ENCODE results near the gene SUN2. TPM values are rescaled to one million over a fixed set of nuclear protein-coding genes. Genes with fewer than 3 reads are reported as not detected.

Gene SUN2
- total RNA-seq, 1 experiment from 2014 or later = 110 TPM

DNA sequence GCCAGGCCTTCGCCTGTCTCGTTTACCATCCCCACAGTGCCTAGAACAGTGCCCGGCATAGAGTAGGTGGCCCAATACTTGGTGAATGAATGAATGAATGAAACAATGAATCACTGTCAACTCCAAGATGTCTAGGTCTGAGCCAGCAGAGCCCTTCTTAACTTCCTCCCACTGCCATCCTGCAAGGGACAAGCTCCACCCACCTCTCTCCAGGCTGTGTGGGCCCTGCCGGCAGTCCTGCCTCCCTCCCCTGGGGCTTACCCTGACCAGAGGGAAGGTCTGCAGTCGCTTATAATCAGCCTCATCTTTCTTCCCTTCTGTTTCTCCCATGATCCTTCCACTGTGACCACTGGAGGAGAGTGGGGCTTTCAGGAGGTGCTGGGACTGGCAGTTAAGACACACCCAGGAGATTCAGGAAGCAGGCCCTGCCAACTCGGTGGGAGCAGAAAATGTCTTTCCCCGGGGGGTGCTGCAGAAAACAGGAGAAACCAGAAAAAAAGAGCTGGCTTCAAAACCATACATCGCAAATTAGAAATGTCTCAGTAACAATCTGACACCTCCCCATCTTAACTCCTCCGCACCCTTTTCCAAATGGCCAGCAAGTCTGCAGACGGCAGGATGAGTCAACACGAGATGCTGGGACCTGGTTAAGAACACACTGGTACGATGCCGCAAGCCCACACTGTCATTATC lies 26.8 kb upstream of the SUN2 start:
- no peak for DNase-seq (ENCODE audit: low read depth)
- in situ Hi-C loops (cut with HindIII; ENCODE audit: low pct_unique_long_range_greater_than_20kb, low sequenced_read_pairs) = no loop called here

DNA sequence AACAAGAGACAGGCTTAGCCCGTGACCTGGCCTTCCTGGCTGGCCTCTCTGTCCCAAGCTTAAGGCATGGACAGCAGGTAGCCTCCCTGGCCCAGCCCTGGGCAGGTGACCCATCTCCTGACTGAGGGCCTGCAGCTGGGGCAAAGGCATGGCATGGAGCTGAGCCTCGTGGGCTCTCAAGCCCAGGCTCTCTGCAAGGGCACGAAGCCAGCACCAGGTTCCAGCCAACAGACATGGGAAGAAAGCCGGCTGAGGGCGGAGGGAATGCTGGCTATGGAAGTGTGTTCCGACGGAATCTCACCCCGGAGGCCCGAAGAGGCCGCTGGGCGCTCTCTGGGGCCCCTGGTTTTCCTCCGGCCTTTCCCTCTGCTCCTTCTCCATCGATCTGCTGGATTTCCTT lies 25.2 kb upstream of the SUN2 start:
- in situ Hi-C loops (cut with HindIII; ENCODE audit: low pct_unique_long_range_greater_than_20kb, low sequenced_read_pairs) = no loop called here
- no peak for DNase-seq (ENCODE audit: low read depth)

- DNase-seq (ENCODE audit: low read depth) = no peak
- in situ Hi-C loops (cut with HindIII; ENCODE audit: low pct_unique_long_range_greater_than_20kb, low sequenced_read_pairs) = no loop called here
Measured at GRCh38 chr22:38777087-38777671, 21.4 kb upstream of the SUN2 start.

- in situ Hi-C loops (cut with HindIII; ENCODE audit: low pct_unique_long_range_greater_than_20kb, low sequenced_read_pairs) = no loop called here
- DNase-seq (ENCODE audit: low read depth) = no peak
Measured at GRCh38 chr22:38776086-38776485, 20.3 kb upstream of the SUN2 start.

DNA sequence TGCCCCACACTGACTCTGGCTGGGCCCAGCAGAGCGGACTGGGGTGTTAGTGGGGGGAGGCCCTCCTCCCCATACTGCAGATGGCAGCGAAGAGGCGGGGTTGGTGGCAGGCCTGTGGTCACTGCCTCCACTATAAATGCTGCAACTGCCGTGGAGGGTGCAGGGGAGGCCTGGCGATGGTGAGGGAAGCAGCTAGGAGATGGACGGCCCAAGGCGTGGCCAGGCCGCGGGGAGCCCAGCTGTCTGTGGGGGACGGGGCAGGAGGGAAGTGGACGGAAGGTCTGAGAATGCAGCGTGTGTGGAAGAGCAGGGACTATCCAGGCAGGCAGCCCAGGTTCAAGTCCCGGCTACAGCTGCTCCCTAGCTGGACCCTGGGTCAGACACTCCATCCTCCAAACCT lies 19.9 kb upstream of the SUN2 start:
- in situ Hi-C loops (cut with HindIII; ENCODE audit: low pct_unique_long_range_greater_than_20kb, low sequenced_read_pairs) = no loop called here
- no peak for DNase-seq (ENCODE audit: low read depth)

DNA sequence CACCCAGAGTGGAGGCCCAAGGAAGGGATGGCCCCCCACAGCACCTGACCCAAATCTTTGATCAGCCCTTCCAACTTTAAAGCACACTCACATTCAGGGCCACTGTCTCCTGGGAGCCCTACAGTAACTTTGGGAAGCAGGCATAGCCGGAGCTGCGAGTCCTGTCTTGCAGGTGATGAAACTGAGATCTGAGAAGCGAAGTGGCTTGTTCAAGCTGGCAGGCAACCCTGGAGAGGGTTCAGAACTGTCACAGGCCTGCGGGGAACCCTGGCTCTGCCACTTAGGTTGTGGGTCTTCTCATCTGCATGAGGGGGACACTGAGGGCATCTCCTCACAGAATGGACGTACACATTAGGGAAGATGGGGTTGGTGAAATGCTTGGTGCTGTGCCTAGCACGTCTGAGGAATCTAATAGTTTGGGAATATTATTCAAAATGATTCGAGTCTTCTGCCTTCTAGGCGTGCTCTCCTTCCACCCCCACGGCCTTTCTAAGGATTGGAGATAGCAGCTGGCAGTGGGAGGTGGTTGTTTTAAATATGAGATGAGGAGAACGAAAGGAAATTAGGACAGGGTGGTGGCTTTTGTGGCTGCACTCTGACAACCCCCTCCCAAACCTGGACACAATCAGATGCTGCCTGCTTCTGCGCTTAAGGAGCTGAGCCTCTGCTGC lies 18.8 kb upstream of the SUN2 start:
- DNase-seq (ENCODE audit: low read depth) = no peak
- in situ Hi-C loops (cut with HindIII; ENCODE audit: low pct_unique_long_range_greater_than_20kb, low sequenced_read_pairs) = no loop called here

DNA sequence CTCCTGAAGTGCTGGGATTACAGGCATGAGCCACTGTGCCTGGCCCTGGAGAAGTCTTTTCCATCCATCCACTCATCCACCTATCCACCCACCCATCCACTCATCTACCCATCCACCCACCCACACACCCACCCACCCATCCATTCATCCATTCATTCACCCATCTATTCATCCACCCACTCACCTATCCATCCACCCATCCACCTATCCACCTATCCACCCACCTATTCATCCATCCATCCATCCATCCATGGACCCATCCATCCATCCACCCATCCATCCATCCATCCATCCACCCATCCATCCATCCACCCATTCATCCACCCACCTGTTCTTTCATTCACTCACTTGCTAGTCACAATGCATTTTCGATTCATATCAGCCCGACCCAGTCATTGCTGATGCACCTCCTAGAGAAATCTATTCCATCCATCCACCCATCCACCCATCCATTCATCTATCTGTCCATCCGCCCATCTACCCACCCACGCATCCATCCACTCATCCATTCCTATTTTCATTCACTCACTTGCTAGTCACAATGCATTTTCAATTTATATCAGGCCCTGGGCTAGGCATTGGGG lies 17.7 kb upstream of the SUN2 start:
- DNase-seq (ENCODE audit: low read depth) = no peak
- in situ Hi-C loops (cut with HindIII; ENCODE audit: low pct_unique_long_range_greater_than_20kb, low sequenced_read_pairs) = no loop called here

GRCh38 chr22:38772623-38772873 lies 16.8 kb upstream of the SUN2 start:
- in situ Hi-C loops (cut with HindIII; ENCODE audit: low pct_unique_long_range_greater_than_20kb, low sequenced_read_pairs) = no loop called here
- no peak for DNase-seq (ENCODE audit: low read depth)

GRCh38 chr22:38770257-38770949 lies 14.6 kb upstream of the SUN2 start:
- in situ Hi-C loops (cut with HindIII; ENCODE audit: low pct_unique_long_range_greater_than_20kb, low sequenced_read_pairs) = no loop called here
- DNase-seq (ENCODE audit: low read depth) = no peak

- in situ Hi-C loops (cut with HindIII; ENCODE audit: low pct_unique_long_range_greater_than_20kb, low sequenced_read_pairs) = no loop called here
- DNase-seq (ENCODE audit: low read depth) = no peak
Measured at GRCh38 chr22:38768036-38768435, 12.2 kb upstream of the SUN2 start.

DNA sequence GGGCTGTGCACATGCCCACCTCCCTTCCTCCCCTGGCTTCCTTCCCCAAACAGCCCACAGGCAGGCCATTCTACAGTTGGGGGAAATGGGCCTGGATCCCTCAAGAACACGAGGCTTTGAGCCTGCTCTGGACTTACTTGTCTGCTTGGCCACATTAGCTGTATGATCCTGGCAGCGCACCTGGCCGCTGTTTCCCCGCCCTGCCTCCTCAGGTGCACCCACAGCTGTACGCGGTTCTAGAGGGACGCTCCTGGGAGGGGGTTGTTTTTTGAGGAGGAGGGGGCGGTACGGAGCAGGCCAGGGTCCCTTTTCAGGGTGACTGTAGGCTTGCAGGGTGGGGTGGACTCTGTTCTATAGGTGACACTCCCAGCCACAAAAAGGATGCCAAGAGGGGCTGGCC lies 11.5 kb upstream of the SUN2 start:
- no peak for DNase-seq (ENCODE audit: low read depth)
- in situ Hi-C loops (cut with HindIII; ENCODE audit: low pct_unique_long_range_greater_than_20kb, low sequenced_read_pairs) = no loop called here

DNA sequence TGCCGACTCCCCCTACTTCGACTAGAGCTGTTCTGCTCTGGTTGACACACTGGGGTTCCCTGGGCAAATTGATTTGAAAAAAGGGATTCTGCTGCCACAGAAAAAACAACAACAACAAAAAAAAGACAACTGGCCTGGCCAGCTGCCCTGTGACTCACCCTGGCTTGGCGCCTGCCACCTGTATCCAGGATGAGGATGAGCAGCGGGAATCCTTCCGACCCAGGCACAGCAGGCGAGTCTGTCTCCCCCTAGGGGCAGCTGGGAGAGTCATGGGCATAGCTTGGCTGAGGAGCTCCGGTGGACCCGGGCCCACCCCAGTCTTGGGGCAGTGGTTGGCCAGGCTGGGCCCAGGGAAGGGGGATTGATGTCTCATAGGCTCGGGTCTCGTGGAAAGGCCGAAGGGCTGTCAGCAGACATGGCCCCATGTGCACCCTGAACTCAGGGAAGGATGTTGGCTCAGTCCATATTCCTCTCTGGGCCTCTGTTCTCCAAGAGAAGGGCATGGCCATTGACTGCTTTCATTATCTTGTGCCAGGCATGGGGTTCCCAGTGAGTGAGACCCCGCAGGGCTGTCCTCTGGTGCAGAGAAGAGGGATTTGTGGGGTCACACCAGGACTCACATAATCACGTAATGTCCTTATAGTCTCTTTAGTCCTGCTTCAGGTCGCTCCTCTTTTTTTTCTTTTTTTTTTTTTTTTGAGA lies 10.4 kb upstream of the SUN2 start:
- in situ Hi-C loops (cut with HindIII; ENCODE audit: low pct_unique_long_range_greater_than_20kb, low sequenced_read_pairs) = no loop called here
- peak; percentile 74 for DNase-seq (ENCODE audit: low read depth)

DNA sequence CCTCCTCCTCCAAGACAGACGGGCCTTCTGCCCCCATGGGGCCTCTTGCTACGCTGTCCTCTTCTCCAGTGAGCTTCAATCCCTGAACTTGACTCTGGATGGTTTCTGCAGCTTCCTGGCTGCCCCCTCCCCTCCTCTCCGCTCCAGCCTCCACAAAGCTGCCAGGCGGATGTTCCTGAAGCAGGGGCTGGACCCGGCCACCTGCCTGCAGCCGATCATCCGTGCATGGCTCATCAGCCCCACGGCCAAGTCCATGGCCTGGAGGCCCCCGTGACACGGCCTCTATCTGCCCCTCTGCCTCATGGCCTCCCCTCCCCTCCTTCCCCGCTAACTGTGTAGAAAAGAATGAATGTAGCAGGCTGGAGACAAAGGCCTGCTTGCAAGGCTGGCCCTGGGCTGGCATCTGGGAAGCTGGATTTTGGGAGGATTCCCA lies 6.8 kb upstream of the SUN2 start:
- DNase-seq (ENCODE audit: low read depth) = no peak
- in situ Hi-C loops (cut with HindIII; ENCODE audit: low pct_unique_long_range_greater_than_20kb, low sequenced_read_pairs) = no loop called here

DNA sequence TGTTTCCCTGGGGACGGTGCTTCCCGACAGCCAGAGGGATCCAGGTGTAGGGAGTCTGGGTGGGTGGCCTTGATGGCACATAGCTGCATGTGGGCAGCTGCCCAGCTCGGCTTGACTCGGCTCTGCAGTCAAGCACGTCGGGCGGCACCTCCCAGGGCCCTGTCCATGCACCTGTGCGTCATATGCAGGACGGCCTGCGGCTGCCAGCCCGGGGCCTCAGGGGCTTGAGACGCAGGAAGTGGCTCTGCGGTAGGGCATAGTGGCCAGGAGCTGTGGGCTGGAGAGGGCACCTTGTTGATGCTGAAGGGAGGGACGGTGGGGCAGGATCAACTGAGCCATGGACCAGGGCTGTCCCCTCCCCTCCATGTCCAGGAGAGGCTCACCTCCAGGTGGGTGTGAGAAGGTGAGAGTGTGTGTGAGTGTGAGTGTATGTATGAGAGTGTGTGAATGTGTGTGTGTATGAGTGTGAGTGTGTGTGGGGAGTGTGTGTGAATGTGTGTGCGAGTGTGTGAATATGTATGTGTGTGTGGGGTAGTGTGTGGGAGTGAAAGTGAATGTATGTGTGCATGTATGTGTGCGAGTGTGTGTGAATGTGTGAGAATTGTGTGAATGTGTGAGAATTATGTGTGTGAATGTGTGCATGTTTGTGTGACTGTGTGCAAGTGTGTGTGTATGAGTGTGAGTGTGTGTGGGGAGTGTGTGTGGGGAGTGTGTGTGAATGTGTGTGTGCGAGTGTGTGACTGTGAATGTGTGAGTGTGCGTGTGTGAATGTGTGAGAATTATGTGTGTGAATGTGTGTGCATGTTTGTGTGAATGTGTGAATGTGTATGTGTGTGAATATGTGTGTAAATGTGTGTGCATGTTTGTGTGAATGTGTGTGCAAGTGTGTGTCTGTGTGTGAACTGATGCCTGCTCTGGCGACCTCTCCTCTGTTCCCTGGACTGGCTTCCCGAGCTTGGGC lies 5.7 kb upstream of the SUN2 start:
- in situ Hi-C loops (cut with HindIII; ENCODE audit: low pct_unique_long_range_greater_than_20kb, low sequenced_read_pairs) = no loop called here
- no peak for DNase-seq (ENCODE audit: low read depth)

GRCh38 chr22:38760477-38761201 lies 4.8 kb upstream of the SUN2 start:
- DNase-seq (ENCODE audit: low read depth) = no peak
- in situ Hi-C loops (cut with HindIII; ENCODE audit: low pct_unique_long_range_greater_than_20kb, low sequenced_read_pairs) = no loop called here

DNA sequence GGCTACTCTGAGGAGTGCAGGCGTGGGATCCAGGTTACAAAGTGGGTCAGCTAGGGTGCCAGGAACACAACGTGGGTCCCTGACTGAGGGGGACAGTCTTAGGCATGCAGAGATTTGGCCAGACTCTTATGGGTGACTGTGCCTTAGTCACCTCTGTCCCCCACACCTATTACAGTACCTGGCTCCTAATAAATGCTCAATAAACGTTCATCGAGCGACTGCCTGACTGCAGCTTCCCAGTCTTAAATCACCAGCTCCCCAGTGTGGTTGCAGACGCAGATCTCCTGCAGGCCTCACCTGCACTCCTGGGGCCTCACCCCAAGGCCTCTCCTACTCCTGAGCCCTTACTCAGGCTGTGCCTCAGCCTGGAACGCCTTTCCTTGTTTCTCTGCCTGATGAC lies 3.2 kb upstream of the SUN2 start:
- in situ Hi-C loops (cut with HindIII; ENCODE audit: low pct_unique_long_range_greater_than_20kb, low sequenced_read_pairs) = no loop called here
- DNase-seq (ENCODE audit: low read depth) = no peak

Measured in Caki2 (cell line).